Measurements from ENCODE around the gene MLLT10.

The MLLT10 gene

DNA sequence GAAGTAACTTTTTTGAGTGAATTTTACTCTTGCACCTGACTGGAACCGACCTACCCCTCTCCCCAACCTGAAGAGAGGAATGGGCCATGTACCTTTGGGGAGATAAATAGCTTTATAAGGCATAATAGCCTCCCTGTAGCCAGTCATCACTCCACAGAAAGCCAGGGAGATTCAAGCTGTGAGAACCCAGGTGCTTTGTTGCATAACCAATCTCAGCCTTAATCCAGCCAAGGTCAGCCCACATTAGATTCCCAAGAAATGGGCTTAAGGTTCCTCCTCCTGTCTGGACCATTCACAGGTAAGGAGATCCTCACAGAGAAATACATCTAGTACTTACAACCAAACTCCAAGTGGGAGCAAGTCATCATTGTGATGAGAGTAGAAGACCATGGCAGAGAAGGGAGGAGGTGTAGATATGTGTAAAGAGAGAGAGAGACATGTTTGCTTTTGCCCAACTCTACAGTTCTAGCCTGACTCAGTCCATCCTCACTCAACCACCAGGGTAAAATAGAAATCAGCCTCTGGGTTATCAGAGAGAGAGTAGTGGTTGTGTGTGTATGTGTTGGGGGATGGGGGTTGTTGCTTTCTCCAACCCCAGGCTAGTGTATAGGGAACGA lies 32.2 kb upstream of the MLLT10 start:
- DNase-seq, result no peak

- DNase-seq, result no peak
Measured at GRCh38 chr10:21502348-21502740, 31.7 kb upstream of the MLLT10 start.

- no peak for DNase-seq
Measured at GRCh38 chr10:21503542-21503941, 30.5 kb upstream of the MLLT10 start.

DNA sequence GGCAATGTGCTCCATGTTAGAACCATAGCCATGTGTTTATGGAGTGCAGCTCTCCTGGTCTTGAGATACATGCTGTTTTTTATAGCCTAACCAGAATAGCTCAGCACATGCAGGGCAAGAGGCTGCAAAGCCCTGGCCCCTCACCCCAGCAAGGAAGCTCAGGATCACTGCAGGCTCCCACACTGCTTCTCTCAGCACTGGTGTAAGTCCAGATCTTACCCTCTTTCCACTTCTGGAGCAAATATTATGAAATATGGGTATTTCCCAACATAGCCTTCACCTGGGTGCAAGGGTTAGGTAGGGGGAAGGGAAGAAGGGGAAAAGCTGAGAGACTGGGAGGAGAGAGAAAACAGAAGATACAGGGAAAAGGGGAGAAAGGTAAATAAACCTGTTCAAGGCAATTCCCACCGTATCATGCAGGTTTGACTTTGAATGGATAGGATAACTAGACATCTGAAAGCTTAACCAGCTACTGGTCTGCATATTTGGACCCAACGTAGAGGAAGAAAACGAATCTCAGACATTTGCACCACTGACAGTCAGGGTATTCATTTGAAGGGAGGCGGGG lies 28.2 kb upstream of the MLLT10 start:
- no peak for DNase-seq

DNA sequence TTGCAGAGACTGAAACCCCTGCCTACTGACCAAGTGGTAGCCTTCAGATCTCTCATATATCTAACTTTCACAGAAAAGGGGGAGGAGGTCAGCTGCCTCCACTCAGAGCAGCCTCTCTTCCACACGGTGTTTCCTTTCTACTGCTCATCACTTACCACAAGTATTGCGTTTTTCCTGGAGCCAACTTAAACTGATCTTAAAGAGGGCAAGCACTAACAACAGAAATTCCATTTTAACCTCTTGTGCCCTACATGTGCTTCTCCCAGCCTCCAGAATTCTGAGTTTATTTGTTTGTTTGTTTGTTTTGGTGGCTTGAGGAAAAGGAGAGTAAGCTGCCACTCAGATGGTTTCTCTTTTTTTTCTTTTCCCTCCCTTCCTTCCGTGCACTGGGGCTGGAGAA lies 27.7 kb upstream of the MLLT10 start:
- DNase-seq, result no peak

DNA sequence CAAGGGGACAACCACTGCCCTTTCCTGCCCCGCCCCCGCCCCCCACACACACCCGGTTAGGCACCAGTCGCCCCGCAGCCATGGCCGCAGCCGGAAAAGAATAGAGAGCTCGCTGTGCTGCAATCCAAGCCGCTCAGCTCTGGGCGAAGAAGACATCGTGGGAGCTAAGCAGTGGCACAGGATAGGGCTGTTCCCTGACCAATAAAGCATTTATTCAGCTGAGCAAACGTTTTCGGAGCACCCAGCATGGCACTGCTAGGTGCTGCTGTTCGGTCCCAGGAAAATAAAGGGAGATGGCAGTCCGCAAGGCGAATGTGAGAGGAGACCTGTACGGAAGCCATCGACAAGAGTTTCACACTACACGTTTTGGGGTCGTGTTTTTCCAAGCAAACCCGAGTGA lies 26.9 kb upstream of the MLLT10 start:
- no peak for DNase-seq

GRCh38 chr10:21508706-21509331 lies 25.2 kb upstream of the MLLT10 start:
- DNase-seq, result no peak

GRCh38 chr10:21509341-21510240 lies 24.4 kb upstream of the MLLT10 start:
- DNase-seq, result no peak

GRCh38 chr10:21510241-21511094 lies 23.6 kb upstream of the MLLT10 start:
- DNase-seq, result no peak

DNA sequence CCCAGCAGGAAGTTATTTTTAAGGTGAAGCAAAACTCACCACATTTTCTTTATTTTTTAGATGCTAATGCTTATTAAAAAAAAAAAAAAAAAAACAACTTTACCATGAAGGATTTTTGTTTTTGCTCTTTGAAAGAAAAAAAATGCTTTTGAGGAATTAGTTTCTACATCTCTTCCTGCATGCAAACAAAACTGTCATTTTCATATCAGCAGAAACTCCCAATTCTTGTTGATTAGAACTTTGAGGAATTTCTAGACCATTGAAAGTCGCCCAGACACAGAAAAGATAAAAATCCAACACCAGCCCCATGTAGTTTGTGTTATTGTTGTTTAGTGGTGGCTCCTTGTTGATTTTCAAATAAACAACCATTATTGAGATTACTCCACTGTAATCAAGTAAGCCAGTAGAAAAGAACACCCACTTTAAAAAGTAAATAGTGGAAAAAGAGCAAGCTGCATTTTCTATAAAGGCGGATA lies 22.9 kb upstream of the MLLT10 start:
- no peak for DNase-seq

DNA sequence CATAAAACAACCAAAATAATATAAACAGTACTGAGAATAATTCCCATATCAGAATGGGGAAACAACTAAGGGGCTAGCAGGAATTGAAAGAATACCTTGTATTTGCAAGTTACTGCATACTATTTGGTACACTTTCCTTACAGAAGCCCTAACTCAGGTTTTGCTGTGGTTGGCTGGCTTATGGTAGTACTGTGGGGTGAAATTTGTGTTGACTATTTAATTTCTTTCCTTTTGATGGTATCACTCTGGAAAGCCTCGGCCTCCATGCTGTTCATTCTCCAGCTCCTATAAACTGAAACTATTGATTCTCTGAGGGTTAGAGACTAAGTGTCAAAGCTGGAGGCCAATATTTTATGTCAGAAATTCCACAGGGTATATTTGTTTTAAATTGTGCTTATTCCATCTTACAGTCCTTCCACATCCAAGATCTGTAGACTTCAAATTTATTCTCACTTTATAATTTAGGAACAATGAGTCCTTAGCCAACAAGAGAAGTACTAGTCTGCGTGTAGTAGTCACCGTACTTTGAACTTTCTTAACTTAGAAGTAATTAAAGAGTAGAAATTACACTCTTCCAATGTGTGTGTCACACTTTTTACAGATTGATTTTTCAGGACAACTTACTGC lies 22.0 kb upstream of the MLLT10 start:
- no peak for DNase-seq

DNA sequence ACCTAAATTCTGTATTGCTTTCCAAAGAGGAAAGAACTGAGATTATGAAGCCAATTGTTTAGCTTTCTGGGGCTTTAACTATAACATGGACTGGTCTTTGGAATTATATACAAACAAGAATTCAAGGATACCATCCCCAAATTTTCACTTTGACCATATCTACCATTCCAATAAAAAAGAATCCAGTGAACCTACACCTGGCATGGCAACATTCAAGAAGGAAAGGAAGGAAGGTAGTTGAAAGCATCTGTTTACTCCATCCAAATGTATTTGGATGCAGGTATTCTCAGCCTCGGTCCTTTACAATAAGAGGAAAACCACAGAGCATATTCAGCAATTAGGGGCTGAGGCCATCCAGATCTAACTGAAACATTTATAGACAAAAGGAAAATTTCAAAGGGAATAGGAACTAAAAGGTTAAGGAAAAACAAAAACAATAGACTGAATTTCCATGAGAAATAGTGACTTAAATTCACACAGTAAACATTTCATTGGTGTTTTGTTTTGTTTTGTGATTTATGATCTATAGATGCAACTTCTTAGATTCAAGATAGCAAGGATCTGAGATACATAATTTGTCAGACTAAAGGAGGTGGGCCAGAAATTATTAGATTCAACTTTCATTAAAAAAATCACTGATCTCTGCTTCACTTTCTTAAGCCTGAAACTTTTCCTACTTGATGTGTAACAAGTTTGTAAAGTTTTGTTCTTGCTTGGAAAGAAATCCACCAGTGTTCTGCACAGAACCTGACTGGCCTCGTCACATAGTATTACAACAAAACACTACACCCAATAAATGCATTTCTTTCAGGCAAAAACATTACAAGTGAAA lies 21.2 kb upstream of the MLLT10 start:
- no peak for DNase-seq

- DNase-seq, result no peak
Measured at GRCh38 chr10:21513405-21513788, 20.6 kb upstream of the MLLT10 start.

DNA sequence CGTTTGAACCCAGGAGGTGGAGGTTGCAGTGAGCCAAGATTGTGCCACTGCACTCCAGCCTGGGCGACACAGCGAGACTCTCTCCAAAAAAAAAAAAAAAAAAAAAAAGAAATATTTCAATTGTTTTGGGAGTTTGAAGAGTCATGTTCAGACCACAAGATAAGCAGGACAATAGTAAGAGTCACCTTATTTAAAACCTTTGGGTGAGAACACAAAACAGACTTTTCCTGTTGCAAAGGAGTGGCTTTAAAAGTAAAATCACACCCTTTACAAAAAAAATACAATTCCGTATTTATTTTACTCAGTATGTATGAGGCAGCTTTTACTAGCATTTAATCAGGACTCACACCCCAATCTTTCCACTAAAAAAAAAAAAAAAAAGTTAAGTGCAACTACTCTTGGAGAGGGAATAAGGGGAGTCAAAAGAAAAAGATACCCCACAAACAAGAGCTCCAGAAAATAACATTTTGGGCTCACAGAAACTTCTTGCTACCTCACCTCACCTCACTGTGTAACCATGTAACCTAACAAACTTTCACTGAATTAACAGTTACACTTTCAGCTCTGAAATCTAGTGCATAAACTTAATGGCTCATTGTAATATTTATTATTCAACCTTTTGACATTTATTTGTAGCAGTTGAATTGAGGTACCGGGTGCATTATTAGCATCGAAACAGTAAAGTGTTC lies 19.8 kb upstream of the MLLT10 start:
- DNase-seq, result no peak

GRCh38 chr10:21514818-21515351 lies 19.1 kb upstream of the MLLT10 start:
- DNase-seq, result no peak

- no peak for DNase-seq
Measured at GRCh38 chr10:21515361-21516241, 18.4 kb upstream of the MLLT10 start.

DNA sequence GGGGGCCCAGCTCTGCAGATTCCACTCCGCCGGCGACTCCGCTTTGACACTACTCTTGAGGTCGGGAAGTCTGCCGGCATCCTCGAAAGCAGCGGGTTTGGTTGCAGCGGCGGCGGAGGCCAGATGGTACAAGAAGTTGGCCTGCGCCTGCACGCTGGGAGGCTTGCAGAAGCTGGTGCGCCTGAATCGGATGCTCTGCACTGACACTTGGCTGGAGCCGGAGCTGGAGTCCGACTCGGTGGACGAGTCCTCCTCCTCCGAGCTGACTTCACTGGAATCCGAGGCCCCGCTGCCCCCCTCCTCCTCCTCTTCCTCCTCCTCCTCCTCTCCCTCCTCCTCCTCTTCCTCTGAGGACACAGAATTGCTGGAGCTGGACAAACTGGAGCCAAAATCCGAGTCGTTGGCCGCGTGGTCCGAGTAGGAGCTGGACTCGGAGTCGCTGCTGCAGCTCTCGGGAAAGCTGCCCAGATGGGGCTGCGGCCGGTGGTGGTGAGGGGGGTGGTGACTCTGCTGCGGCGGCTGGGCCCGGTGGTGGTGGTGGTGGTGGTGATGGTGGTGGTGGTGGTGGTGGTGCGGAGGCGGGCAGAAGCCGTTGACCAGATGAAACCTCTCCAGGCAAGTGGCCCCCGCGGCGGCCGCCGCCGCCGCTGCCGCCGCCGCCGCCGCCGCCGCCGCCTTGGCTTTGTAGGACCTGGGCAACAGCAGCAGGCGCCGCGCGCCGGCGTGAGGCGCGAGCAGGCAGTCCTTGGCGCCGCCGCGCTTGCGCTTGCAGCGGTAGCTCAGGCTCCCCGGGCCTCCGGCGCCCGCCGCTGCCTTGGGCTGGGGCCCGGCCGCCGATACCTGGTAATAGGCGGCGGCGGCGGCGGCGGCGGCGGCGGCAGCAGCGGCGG lies 17.5 kb upstream of the MLLT10 start:
- DNase-seq, result no peak
